HG03196 (cell line): ENCODE data around the gene BEND2.

Experiments
- ATAC-seq: cut with Tn5 transposase; IDR thresholded peaks from one replicate; pipeline ENCODE4 v1.9.1; 2021; ENCODE audit not compliant: unreplicated experiment

BEND2 gene

DNA sequence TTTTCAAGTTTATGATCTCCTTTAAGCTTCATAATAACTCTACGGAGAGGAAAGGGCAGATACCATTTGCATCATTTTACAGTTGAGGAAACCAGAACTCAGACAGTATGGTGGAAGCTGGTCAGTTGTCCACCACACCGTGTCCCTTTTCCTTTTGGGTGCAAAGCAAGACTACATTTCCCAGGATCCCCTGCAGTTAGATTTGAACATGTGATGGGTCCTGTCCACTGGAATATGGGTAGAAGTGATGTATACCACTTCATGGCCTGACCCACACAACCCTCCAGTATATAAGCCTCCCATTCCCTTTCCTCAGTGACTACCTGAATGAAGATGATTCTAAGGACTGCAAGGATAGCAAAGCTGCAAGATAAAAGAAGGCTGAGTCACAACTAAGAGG, 74.7 kb downstream of the BEND2 start:
- ATAC-seq = no peak

- ATAC-seq = no peak
These were observed 83.9 kb downstream of the BEND2 start for GRCh38 chrX:18136816-18137215.

GRCh38 chrX:18133605-18134004, 87.1 kb downstream of the BEND2 start:
- ATAC-seq = no peak

GRCh38 chrX:18129690-18130089, 91.0 kb downstream of the BEND2 start:
- no peak for ATAC-seq

DNA sequence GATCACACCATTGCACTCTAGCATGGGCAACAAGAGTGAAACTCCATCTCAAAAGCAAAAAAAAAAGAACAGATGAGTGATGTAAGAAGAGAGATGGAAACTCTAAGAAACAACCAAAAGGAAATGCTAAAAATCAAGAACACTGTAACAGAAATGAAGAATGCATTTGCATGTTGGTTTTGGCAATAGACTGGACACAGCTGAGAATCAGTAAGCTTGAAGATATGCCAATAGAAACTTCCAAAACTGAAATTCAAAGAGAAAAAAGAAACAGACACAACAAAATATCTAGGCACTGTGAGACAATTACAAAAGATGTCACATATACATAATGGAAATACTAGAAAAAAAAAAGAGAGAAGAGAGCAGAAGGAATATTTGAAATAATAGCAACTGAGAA, 93.7 kb downstream of the BEND2 start:
- no peak for ATAC-seq

GRCh38 chrX:18119856-18120255, 100.8 kb downstream of the BEND2 start:
- no peak for ATAC-seq
